IgD-negative memory B cell (primary cell): Measurements from ENCODE around the gene METRN. TPM values are rescaled to one million over a fixed set of nuclear protein-coding genes. Genes with fewer than 3 reads are reported as not detected.
"Not testable (repeated sequence)": the region's sequence is repeated elsewhere in the genome, so short reads cannot be mapped to it uniquely, and the experiment has no call there.

Experiments used
- H3K27ac Mint-ChIP-seq, 3 donors: one replicate each; pipeline ENCODE4 v1.8.0; 2020 to 2022; ENCODE audit warnings: mild to moderate bottlenecking in 3 of 3, mixed read lengths in 3 of 3, moderate library complexity in 1 of 3
- H3K27me3 Mint-ChIP-seq: one replicate; pipeline ENCODE4 v1.8.0; 2021; ENCODE audit warnings: mixed read lengths
- H3K36me3 Mint-ChIP-seq: one replicate; pipeline ENCODE4 v1.8.0; 2020; ENCODE audit warnings: mild to moderate bottlenecking, mixed read lengths
- H3K4me1 Mint-ChIP-seq, 3 donors: one replicate each; pipeline ENCODE4 v1.8.0; 2020 to 2022; ENCODE audit warnings: mixed read lengths in 3 of 3, mild to moderate bottlenecking in 1 of 3
- H3K4me3 Mint-ChIP-seq, 4 donors: one replicate each; pipeline ENCODE4 v1.8.0; 2020 to 2022; ENCODE audit warnings: mild to moderate bottlenecking in 4 of 4, mixed read lengths in 4 of 4, moderate library complexity in 3 of 4
- H3K9me3 Mint-ChIP-seq, 3 donors: one replicate each; pipeline ENCODE4 v1.8.0; 2020 to 2021; ENCODE audit warnings: mixed read lengths in 3 of 3, mild to moderate bottlenecking in 1 of 3
- polyA plus RNA-seq: library from polyadenylated mRNA; unstranded; fragments of 300-500 nt; fragmentation: Illumina TruSeq; gene quantifications from one replicate; pipeline ENCODE4 v1.2.3, GENCODE V29; 2021

Gene METRN
- polyA plus RNA-seq, 1 donor from 2014 or later: 2.8 TPM

- H3K4me1 Mint-ChIP-seq: peaks cover 1 to 5% (median 4%) of the 10 kb centered on the region in 3 donors
- no peaks in the 10 kb centered on the region for H3K36me3 Mint-ChIP-seq
- H3K4me3 Mint-ChIP-seq: peak overlapping the region in 1 of 4 donors; percentile 50
- peaks cover 31% of the 10 kb centered on the region for H3K27me3 Mint-ChIP-seq
- no peak overlapping the region for H3K27ac Mint-ChIP-seq
- H3K9me3 Mint-ChIP-seq: no peaks in the 10 kb centered on the region
Observed at GRCh38 chr16:708019-708418, 6.9 kb upstream of the METRN start.

DNA sequence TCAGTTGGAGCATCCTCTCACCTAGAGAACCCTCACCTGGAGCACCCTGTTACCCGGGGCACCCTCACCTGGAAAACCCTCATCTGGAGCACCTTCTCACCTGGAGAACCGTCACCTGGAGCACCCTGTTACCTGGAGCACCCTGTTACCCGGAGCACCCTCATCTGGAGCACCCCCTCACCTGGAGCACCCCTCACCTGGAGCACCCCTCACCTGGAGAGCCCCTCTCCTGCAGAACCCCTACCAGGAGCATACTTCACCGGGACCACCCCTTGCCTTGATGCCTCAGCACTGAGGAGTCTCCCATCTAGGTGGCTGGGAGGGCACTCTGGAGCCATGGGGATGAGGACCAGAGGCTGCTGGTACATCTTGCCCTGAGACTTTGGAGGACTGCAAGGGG lies 6.0 kb upstream of the METRN start:
- Mint-ChIP-seq H3K9me3 (no peaks in the 10 kb centered on the region), H3K36me3 (no peaks in the 10 kb centered on the region), H3K4me1 (peaks cover 1 to 5% (median 4%) of the 10 kb centered on the region in 3 donors), H3K27ac (peak overlapping the region in 2 of 3 donors; percentile 21 to 80), H3K4me3 (peak overlapping the region in 1 of 4 donors; percentile 50), H3K27me3 (peaks cover 35% of the 10 kb centered on the region)

GRCh38 chr16:709566-710499 lies 5.1 kb upstream of the METRN start:
- H3K36me3 Mint-ChIP-seq: no peaks in the 10 kb centered on the region

DNA sequence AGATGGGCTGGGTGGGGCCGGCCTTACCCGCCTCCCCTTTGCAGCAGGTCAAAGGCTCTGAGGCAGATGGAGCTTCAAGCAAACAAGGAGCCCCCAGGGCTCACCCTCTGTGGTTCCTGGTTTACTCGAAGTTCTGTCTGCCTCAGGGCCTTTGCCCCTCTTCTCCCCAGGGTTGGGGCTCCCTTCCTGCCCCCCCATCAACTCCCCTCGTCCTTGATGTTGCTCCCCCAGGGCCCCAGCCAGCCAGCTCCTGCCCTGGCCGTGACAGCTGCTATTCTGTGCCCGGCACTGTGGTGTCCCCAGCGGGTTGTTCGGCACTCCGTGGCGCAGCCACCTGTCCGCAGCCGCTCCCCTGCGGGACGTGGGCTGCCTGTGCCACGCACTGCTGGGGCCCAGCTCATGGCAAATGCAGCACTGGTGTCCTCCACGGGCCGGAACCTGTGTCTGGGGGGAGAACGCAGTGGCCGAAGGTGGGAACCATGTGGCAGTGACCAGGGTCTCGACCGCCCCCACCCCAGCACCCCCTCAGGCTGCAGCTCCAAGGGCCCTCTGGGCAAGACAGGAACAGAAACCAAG lies 4.3 kb upstream of the METRN start:
- Mint-ChIP-seq H3K27ac (no peak overlapping the region), H3K27me3 (peaks cover 36% of the 10 kb centered on the region), H3K9me3 (no peaks in the 10 kb centered on the region), H3K4me1 (peaks cover 1 to 4% (median 3%) of the 10 kb centered on the region in 3 donors), H3K4me3 (peak overlapping the region in 1 of 4 donors; percentile 12), H3K36me3 (no peaks in the 10 kb centered on the region)

More at GRCh38 chr16:709566-710499, 5.1 kb upstream of the METRN start:
- no peaks in the 10 kb centered on the region for H3K9me3 Mint-ChIP-seq
- no peak overlapping the region for H3K27ac Mint-ChIP-seq
- H3K4me1 Mint-ChIP-seq: peaks cover 1 to 4% (median 3%) of the 10 kb centered on the region in 3 donors
- H3K27me3 Mint-ChIP-seq: peaks cover 36% of the 10 kb centered on the region
- H3K4me3 Mint-ChIP-seq: peak overlapping the region in 1 of 4 donors; percentile 4

- H3K9me3 Mint-ChIP-seq: no peaks in the 10 kb centered on the region
- H3K4me1 Mint-ChIP-seq: peaks cover 1 to 4% (median 3%) of the 10 kb centered on the region in 3 donors
- H3K4me3 Mint-ChIP-seq: peak overlapping the region in 1 of 4 donors; percentile 12
- peaks cover 39% of the 10 kb centered on the region for H3K27me3 Mint-ChIP-seq
- peak overlapping the region in 1 of 3 donors; percentile 28 for H3K27ac Mint-ChIP-seq
- H3K36me3 Mint-ChIP-seq: no peaks in the 10 kb centered on the region
Observed at GRCh38 chr16:711084-711483, 3.8 kb upstream of the METRN start.

DNA sequence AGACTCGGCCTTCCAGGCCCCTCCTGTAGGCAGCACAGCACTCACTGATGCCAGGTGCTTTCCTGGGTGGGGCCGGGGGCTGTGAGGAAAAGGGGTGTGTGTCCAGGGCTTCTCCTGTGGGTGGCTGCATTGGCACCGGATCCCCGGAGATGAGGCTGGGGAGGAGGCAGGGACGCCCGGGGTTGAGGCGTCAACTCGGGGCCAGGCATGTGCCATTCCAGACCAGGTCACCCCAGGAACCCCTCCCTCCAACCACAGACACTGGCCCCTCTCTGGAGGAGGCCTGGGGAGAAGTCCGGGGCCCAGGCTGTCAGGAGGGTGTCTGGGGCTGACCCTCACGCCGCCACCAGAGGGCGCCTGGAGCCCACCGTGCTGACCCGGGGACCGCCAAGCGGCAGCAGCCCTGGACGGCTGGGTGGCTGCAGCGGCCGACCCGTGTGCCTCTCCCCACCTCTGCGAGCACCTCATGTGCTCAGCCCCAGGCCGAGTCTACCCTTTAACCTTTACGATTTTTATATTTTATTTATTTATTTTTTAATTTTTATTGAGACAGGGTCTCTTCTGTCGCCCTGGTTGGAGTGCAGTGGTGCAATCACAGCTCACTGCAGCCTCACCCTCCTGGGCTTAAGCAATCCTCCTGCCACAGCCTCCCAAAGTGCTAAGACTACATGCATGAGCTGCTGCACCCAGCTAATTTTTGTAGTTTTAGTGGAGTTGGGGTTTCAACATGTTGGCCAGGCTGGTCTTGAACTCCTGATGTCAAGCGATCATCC lies 3.2 kb upstream of the METRN start:
- Mint-ChIP-seq H3K36me3 (no peaks in the 10 kb centered on the region), H3K4me3 (peak overlapping the region in 1 of 4 donors; percentile 48), H3K4me1 (peaks cover 0 to 4% (median 3%) of the 10 kb centered on the region in 3 donors), H3K27me3 (peaks cover 39% of the 10 kb centered on the region), H3K27ac (peak overlapping the region in 1 of 3 donors; percentile 28), H3K9me3 (no peaks in the 10 kb centered on the region)

GRCh38 chr16:712740-713250 lies 2.1 kb upstream of the METRN start:
- peaks cover 35% of the 10 kb centered on the region for H3K27me3 Mint-ChIP-seq
- not testable (repeated sequence) for H3K36me3 Mint-ChIP-seq, H3K9me3 Mint-ChIP-seq, H3K4me1 Mint-ChIP-seq
- H3K27ac Mint-ChIP-seq: peak overlapping the region in 1 of 3 donors; percentile 71
- H3K4me3 Mint-ChIP-seq: peak overlapping the region in 1 of 4 donors; percentile 85

DNA sequence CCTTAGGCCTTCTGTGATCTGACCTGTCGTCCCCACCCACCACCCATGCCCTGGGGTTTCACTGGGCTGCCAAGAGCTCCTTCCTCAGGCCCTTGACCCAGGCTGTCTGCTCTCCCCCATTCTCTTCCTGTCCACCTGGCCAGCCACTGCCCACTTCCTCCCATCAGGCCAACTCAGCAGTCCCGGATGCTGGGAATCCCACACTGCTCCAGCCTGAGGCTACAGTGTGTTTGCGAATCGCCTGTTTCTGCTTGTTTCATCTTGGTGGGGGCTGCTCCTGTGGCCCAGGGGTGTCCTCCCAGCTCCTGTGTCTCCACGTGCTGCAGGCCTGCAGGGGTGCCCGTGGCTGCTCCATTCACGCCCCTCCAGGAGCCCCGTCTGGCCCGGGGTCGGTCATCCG lies 839 bp upstream of the METRN start:
- H3K27ac Mint-ChIP-seq: peak overlapping the region; percentile 59 to 89 (median 62)
- no peaks in the 10 kb centered on the region for H3K36me3 Mint-ChIP-seq
- H3K4me3 Mint-ChIP-seq: peak overlapping the region; percentile 4 to 83 (median 54)

GRCh38 chr16:715477-716199 lies 720 bp downstream of the METRN start:
- Mint-ChIP-seq H3K4me1 (peaks cover 8 to 10% (median 10%) of the 10 kb centered on the region in 3 donors), H3K4me3 (peak overlapping the region; percentile 24 to 88 (median 72)), H3K9me3 (no peaks in the 10 kb centered on the region), H3K27me3 (peaks cover 20% of the 10 kb centered on the region), H3K36me3 (no peaks in the 10 kb centered on the region), H3K27ac (peak overlapping the region in 1 of 3 donors; percentile 39)

More for the DNA sequence above, 839 bp upstream of the METRN start:
- Mint-ChIP-seq H3K9me3 (no peaks in the 10 kb centered on the region), H3K27me3 (peaks cover 24% of the 10 kb centered on the region), H3K4me1 (peaks cover under 1 to 4% (median 4%) of the 10 kb centered on the region in 3 donors)

- Mint-ChIP-seq H3K9me3 (no peaks in the 10 kb centered on the region), H3K36me3 (no peaks in the 10 kb centered on the region), H3K4me3 (peak overlapping the region; percentile 24 to 88 (median 48)), H3K4me1 (peaks cover 8 to 10% (median 8%) of the 10 kb centered on the region in 3 donors), H3K27ac (peak overlapping the region in 1 of 3 donors; percentile 39), H3K27me3 (peaks cover 20% of the 10 kb centered on the region)
Observed at GRCh38 chr16:716200-716568, 1.3 kb downstream of the METRN start.

- H3K27me3 Mint-ChIP-seq: peaks cover 20% of the 10 kb centered on the region
- no peaks in the 10 kb centered on the region for H3K9me3 Mint-ChIP-seq
- H3K27ac Mint-ChIP-seq: no peak overlapping the region
- H3K4me1 Mint-ChIP-seq: peaks cover 8 to 10% (median 8%) of the 10 kb centered on the region in 3 donors
- H3K4me3 Mint-ChIP-seq: peak overlapping the region in 1 of 4 donors; percentile 24
- no peaks in the 10 kb centered on the region for H3K36me3 Mint-ChIP-seq
Observed at GRCh38 chr16:716768-717325, 1.9 kb downstream of the METRN start.

- Mint-ChIP-seq H3K27me3 (peaks cover 19% of the 10 kb centered on the region), H3K9me3 (no peaks in the 10 kb centered on the region), H3K27ac (no peak overlapping the region), H3K36me3 (no peaks in the 10 kb centered on the region), H3K4me3 (no peak overlapping the region), H3K4me1 (peaks cover 8 to 9% (median 8%) of the 10 kb centered on the region in 3 donors)
Observed at GRCh38 chr16:717450-718245, 2.7 kb downstream of the METRN start.

DNA sequence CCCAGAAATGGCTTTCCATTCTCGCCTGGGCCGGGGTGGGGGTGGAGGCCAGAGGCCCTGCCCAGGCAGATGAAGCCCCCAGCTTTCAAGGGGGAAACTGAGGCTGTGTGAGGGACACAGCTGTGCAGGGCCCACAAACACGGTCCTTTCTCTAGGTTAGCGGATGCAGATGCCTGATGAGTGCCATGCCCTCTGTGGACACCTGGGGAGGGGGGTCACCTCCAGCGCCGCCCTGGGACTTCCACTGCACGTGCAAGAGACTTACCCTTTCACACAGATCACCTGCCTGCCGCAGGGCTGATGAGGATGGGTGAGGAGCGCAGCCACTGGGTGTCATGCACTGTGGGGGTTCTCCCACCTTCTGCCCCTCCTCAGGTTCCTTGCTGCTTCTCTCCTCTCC lies 3.5 kb downstream of the METRN start:
- H3K4me1 Mint-ChIP-seq: peaks cover 6 to 8% (median 8%) of the 10 kb centered on the region in 3 donors
- H3K9me3 Mint-ChIP-seq: no peaks in the 10 kb centered on the region
- H3K36me3 Mint-ChIP-seq: no peaks in the 10 kb centered on the region
- H3K27me3 Mint-ChIP-seq: peaks cover 16% of the 10 kb centered on the region
- peak overlapping the region in 2 of 4 donors; percentile 33 to 87 for H3K4me3 Mint-ChIP-seq
- H3K27ac Mint-ChIP-seq: no peak overlapping the region
